ENCODE results near the gene HERC2. TPM values are rescaled to one million over a fixed set of nuclear protein-coding genes. Genes with fewer than 3 reads are reported as not detected.

The HERC2 gene
- total RNA-seq, 1 experiment from 2014 or later: 69.2 TPM

GRCh38 chr15:28111543-28111942 is 210.4 kb downstream of the HERC2 start:
- no peaks in the 10 kb centered on the region for H3K4me1 ChIP-seq (ENCODE audit: insufficient read depth, low read length)
- DNase-seq: peak; percentile 19
- no CpG with 5 or more reads among the region's 26 CpGs for WGBS (ENCODE audit: extremely low coverage, insufficient read length, low lambda C conversion rate)

More at GRCh38 chr15:28111543-28111942, 210.4 kb downstream of the HERC2 start:
- Histone ChIP-seq H3K9me3 (ENCODE audit: control insufficient read depth, low read depth, low read length) (no peaks in the 10 kb centered on the region), H3K18ac (ENCODE audit: insufficient read length, low read depth, low read length) (no peak overlapping the region), H3K27me3 (ENCODE audit: insufficient read depth, low read length) (peaks cover 13% of the 10 kb centered on the region; the same call in 1 of the 2 replicates), H2AFZ (ENCODE audit: low read length) (no peak overlapping the region), H4K91ac (ENCODE audit: insufficient read length, low read depth, low read length) (no peak overlapping the region), H2BK15ac (ENCODE audit: low read depth, low read length) (no peak overlapping the region), H4K20me1 (ENCODE audit: control insufficient read depth, insufficient read depth, insufficient read length) (no peaks in the 10 kb centered on the region), H2BK120ac (ENCODE audit: low read depth, low read length, poor library complexity, severe bottlenecking) (no peak overlapping the region), H3K4ac (ENCODE audit: low read depth, low read length) (no peak overlapping the region), H2BK5ac (ENCODE audit: insufficient read length, low read length) (no peak overlapping the region), H3K14ac (ENCODE audit: insufficient read depth, low read length) (no peak overlapping the region), H4K8ac (replicated peaks; ENCODE audit: insufficient read length, low read depth, low read length) (no peak overlapping the region), H3K56ac (ENCODE audit: insufficient read length, low read depth, low read length) (no peak overlapping the region), H3K27ac (ENCODE audit: insufficient read length, low read depth, low read length) (no peak overlapping the region), H2AK5ac (ENCODE audit: insufficient read length, low read length) (no peak overlapping the region), H3T11ph (ENCODE audit: low read length) (no peak overlapping the region), H2BK12ac (ENCODE audit: insufficient read length, low read depth, low read length) (no peak overlapping the region), H3K23ac (ENCODE audit: insufficient read length, low read depth, low read length) (no peak overlapping the region), H3K79me2 (ENCODE audit: insufficient read depth, low read length) (no peaks in the 10 kb centered on the region), H3K4me2 (ENCODE audit: insufficient read depth, insufficient read length, low read length) (no peak overlapping the region), H4K5ac (ENCODE audit: insufficient read length, low read depth, low read length) (no peak overlapping the region), H3K23me2 (ENCODE audit: insufficient read length, low read depth, low read length, poor library complexity, severe bottlenecking) (peaks cover 8% of the 10 kb centered on the region), H3K79me1 (ENCODE audit: insufficient read depth, low read depth, low read length, poor library complexity, severe bottlenecking) (no peaks in the 10 kb centered on the region), H3K9ac (ENCODE audit: extremely low read depth, insufficient read length, low read length) (no peak overlapping the region), H2BK20ac (ENCODE audit: low read depth, low read length, poor library complexity, severe bottlenecking) (no peak overlapping the region)
- Mint-ChIP-seq H3K4me1 (0 out of 4 replicates have a peak, but pooled peaks cover 0 to 7% of the 10 kb centered on the region in 2 experiments), H3K36me3 (ENCODE audit: insufficient read depth in 1 of 3, low read depth in 3 of 3) (peaks cover 39 to 49% (median 46%) of the 10 kb centered on the region in 3 experiments), H3K27ac (no peak overlapping the region; a peak in 1 of 7 replicates), H3K9me3 (no peaks in the 10 kb centered on the region; a peak in 1 of 5 replicates), H3K4me3 (no peak overlapping the region), H3K27me3 (ENCODE audit: low read depth) (peaks cover 24% of the 10 kb centered on the region)
- TF ChIP-seq CTCF (conservative IDR thresholded peaks at IDR 0.05): no peak

Data from H9 (cell line).